ENCODE data around the gene PIK3R2. TPM values are rescaled to one million over a fixed set of nuclear protein-coding genes. Genes with fewer than 3 reads are reported as not detected.
A peak's percentile ranks its signal among the peaks of the same experiment; 100 is the strongest.

Gene PIK3R2
- total and polyA plus RNA-seq, 2 of the 13 experiments (the other 11 are each of a cell fraction or from before 2014, with no cell fraction given): 18.6 to 25.3 TPM

GRCh38 chr19:18203408-18203862 lies 50.5 kb downstream of the PIK3R2 start (continued):
- TF ChIP-seq ZNF280D (CRISPR knock-in tag; IDR thresholded peaks at IDR 0.05): 0 out of 2 replicates have a peak, but pooled peaks have one; percentile 49
- 0 out of 2 replicates have a peak, but pooled peaks have one; percentile 26 for TF ChIP-seq ZNF138 (CRISPR knock-in tag; IDR thresholded peaks at IDR 0.05; ENCODE audit: low read depth)
- TF ChIP-seq ZNF619 (CRISPR knock-in tag; IDR thresholded peaks at IDR 0.05): 0 out of 2 replicates have a peak, but pooled peaks have one; percentile 67
- TF ChIP-seq ZNF382 (CRISPR knock-in tag; IDR thresholded peaks at IDR 0.05; ENCODE audit: borderline replicate concordance): no peak
- TF ChIP-seq POGK (CRISPR knock-in tag; conservative IDR thresholded peaks at IDR 0.05): peak; percentile 50; the same call in 1 of the 2 replicates
- 0 out of 2 replicates have a peak, but pooled peaks have one; percentile 27 for TF ChIP-seq ZNF678 (CRISPR knock-in tag; IDR thresholded peaks at IDR 0.05)
- no peak for TF ChIP-seq ZNF878 (CRISPR knock-in tag; IDR thresholded peaks at IDR 0.05)
- TF ChIP-seq REL (CRISPR knock-in tag; conservative IDR thresholded peaks at IDR 0.05): no peak
- peak; percentile 45; the same call in 1 of the 2 replicates for TF ChIP-seq ZMYM2 (CRISPR knock-in tag; IDR thresholded peaks at IDR 0.05)
- TF ChIP-seq YEATS2 (CRISPR knock-in tag; IDR thresholded peaks at IDR 0.05; ENCODE audit: borderline replicate concordance): no peak
- no peak for TF ChIP-seq ZFP90 (CRISPR knock-in tag; IDR thresholded peaks at IDR 0.05; ENCODE audit: borderline replicate concordance)
- TF ChIP-seq ZNF547 (CRISPR knock-in tag; IDR thresholded peaks at IDR 0.05): no peak
- no peak for TF ChIP-seq FOXM1 (CRISPR knock-in tag; IDR thresholded peaks at IDR 0.05)
- 0 out of 2 replicates have a peak, but pooled peaks have one; percentile 12 for TF ChIP-seq ZFY (CRISPR knock-in tag; IDR thresholded peaks at IDR 0.05)
- 0 out of 2 replicates have a peak, but pooled peaks have one; percentile 66 for TF ChIP-seq ZNF512 (CRISPR knock-in tag; IDR thresholded peaks at IDR 0.05)
- peak; percentile 34; the same call in 1 of the 2 replicates for TF ChIP-seq PATZ1 (CRISPR knock-in tag; IDR thresholded peaks at IDR 0.05)
- peak; percentile 92 for TF ChIP-seq ZBTB14 (CRISPR knock-in tag; IDR thresholded peaks at IDR 0.05)
- TF ChIP-seq ZNF33B (CRISPR knock-in tag; IDR thresholded peaks at IDR 0.05): 0 out of 2 replicates have a peak, but pooled peaks have one; percentile 35
- TF ChIP-seq ZNF160 (CRISPR knock-in tag; IDR thresholded peaks at IDR 0.05): 0 out of 2 replicates have a peak, but pooled peaks have one; percentile 5
- TF ChIP-seq ZNF670 (CRISPR knock-in tag; IDR thresholded peaks at IDR 0.05; ENCODE audit: borderline replicate concordance): no peak
